Brain microvascular endothelial cell (primary cell): Measurements from ENCODE around the gene ZNF521.
A peak's percentile ranks its signal among the peaks of the same experiment; 100 is the strongest.

Experiments
- DNase-seq: peaks from one replicate; pipeline ENCODE4 v3.0.0-alpha.2; 2020
- H3K27ac ChIP-seq: fragments of 250-450 bp; sonication (Bioruptor Pico); 2 replicates; pipeline ENCODE4 v1.5.1; 2020; ENCODE audit warnings: mild to moderate bottlenecking, moderate library complexity
- H3K27me3 ChIP-seq: fragments of 250-450 bp; sonication (Bioruptor Pico); replicated peaks from 2 replicates; pipeline ENCODE4 v1.5.1; 2020; ENCODE audit warnings: mild to moderate bottlenecking
- H3K36me3 ChIP-seq: fragments of 250-450 bp; sonication (Bioruptor Pico); replicated peaks from 2 replicates; pipeline ENCODE4 v1.5.1; 2020; ENCODE audit warnings: mild to moderate bottlenecking
- H3K4me3 ChIP-seq: 2 replicates; pipeline ENCODE4 v1.5.1; 2011; ENCODE audit warnings: low read depth, mild to moderate bottlenecking, control low read depth, low read length, moderate library complexity
- CTCF ChIP-seq: IDR thresholded peaks from 2 replicates; pipeline ENCODE4 v1.5.1; 2011; ENCODE audit warnings: low read depth, mild to moderate bottlenecking, moderate library complexity, low read length, control low read depth, inconsistent platforms; ENCODE audit errors: missing control alignments
- in situ Hi-C: cut with HindIII; loops from 2 replicates; pipeline ENCODE4 v1.10.0; 2017; ENCODE audit warnings: low sequenced_read_pairs, low pct_ligation_motif_present

Gene ZNF521

GRCh38 chr18:25113566-25113965 lies 238.4 kb downstream of the ZNF521 start:
- no peak for TF ChIP-seq CTCF
- Histone ChIP-seq H3K36me3 (no peaks in the 10 kb centered on the region), H3K4me3 (no peak overlapping the region), H3K27ac (no peak overlapping the region), H3K27me3 (no peaks in the 10 kb centered on the region)
- in situ Hi-C loops = no loop called here
- DNase-seq = no peak

DNA sequence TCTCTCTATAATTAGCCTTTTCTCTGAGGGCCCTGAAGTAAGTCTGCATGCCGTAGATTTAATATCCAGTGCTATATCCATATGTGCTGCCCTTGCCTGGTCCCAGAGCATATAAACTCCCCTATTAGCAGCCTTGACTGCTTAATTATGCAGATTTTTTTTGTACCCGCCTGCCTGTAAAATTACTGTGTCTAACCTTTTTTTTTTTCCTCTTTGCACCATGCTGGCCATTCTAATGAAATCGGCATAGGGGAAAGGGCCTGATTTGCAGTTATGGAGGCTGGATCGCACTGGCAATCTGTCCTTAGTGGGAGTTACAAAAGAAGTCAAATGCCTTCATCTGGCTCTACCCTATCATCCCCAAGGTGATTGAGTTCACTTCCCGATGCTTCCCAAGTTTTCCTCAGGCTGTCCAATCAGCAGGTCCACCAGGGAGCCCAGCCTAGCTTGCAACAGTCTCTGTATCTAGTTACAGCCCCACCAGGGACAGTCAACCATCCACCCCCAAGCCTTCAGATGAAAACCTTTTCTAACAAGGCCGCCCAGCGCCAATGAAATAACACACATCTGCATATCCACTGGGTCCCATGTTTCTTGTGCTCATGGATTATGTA lies 239.0 kb downstream of the ZNF521 start:
- Histone ChIP-seq H3K4me3 (no peak overlapping the region), H3K27ac (no peak overlapping the region), H3K27me3 (no peaks in the 10 kb centered on the region), H3K36me3 (no peaks in the 10 kb centered on the region)
- in situ Hi-C loops = no loop called here
- DNase-seq = no peak
- TF ChIP-seq CTCF = no peak

DNA sequence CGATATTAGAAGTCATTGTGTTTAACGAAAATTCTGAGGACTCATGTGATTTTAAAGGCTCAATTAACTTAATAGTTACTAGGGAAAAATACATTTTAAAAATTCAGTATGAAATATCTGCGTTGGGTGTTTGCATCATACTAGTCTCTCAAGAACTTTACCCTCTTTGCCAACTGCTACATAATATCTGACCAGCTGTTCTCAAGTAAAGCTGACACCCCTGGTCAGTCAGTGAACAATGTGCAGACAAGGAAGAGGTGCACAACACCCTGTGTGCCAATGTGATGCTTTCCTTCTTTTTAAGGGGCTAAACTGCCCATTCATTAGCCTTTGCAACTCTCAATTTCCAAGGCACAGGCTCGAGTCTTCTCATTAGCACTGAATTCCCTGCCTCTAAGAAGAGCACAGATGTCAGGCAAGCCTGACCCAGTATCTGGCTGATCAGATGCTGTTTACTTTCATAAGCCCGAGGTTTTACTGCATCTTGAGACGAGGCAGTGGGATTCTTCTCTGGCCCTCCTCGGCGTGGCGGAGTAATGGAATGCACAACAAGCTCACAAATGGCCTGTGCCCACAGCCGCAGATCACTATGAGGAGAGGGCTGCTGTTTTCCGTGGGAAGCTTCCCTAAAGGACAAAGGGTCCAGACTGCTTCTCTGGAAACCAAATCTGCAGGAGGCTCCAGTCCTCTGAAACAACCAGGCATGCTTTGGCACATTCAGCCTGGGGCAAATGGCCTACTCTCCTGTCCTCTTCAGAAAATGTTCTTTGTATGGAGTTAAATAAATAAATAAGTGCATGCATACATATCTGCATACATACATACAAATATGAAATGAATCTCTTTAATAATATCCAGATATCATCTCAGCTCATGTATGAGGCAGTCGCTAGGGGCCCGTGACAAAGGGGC lies 240.3 kb downstream of the ZNF521 start:
- Histone ChIP-seq H3K27me3 (no peaks in the 10 kb centered on the region), H3K4me3 (no peak overlapping the region)
- in situ Hi-C loops = no loop called here

DNA sequence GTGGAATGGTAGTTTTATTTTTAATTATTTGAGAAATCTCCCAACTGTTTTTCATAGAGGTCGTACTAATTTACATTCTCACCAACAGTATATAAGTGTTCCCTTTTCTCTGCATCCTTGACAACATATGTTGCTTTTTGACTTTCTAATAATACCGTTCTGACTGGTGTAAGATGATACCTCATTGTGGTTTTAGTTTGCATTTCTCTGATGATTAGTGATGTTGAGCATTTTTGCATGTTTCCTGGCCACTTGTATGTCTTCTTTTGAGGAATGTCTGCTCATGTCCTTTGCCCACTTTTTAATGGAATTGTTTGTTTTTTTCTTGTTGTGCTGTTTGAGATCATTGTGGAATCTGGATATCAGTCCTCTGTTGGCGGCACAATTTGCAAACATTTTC lies 242.5 kb downstream of the ZNF521 start:
- Histone ChIP-seq H3K27ac (no peak overlapping the region), H3K4me3 (no peak overlapping the region), H3K27me3 (no peaks in the 10 kb centered on the region), H3K36me3 (no peaks in the 10 kb centered on the region)
- in situ Hi-C loops = no loop called here
- TF ChIP-seq CTCF = no peak
- DNase-seq = peak; percentile 14

More for the DNA sequence above, 240.3 kb downstream of the ZNF521 start:
- H3K36me3 ChIP-seq = no peaks in the 10 kb centered on the region
- H3K27ac ChIP-seq = no peak overlapping the region
- no peak for TF ChIP-seq CTCF
- DNase-seq = no peak

- Histone ChIP-seq H3K27ac (no peak overlapping the region), H3K27me3 (no peaks in the 10 kb centered on the region), H3K36me3 (no peaks in the 10 kb centered on the region), H3K4me3 (no peak overlapping the region)
- in situ Hi-C loops = no loop called here
- TF ChIP-seq CTCF = no peak
- no peak for DNase-seq
These were observed 248.4 kb downstream of the ZNF521 start for GRCh38 chr18:25103468-25104155.
